Natural killer cell (primary cell): Measurements from ENCODE around the gene ACOT6. TPM values are rescaled to one million over a fixed set of nuclear protein-coding genes. Genes with fewer than 3 reads are reported as not detected.

Experiments used
- ATAC-seq, 3 donors: fragments of 150-1000 bp in 2 of 3; fragments of 200-7000 bp in 1 of 3; cut with Tn5 transposase; 1 replicate in 1 of 3; 2 replicates in 2 of 3; pipeline ENCODE4 v1.10.0; 2021; ENCODE audit warnings: mild to moderate bottlenecking in 2 of 3, moderate library complexity in 2 of 3
- DNase-seq, 2 donors: peaks; one replicate each; pipeline versions ENCODE4 v3.0.0 to v3.0.0-alpha.2; 2013 to 2021; ENCODE audit warnings: mixed read lengths in 1 of 2
- H3K27ac ChIP-seq: one replicate; pipeline ENCODE4 v1.5.1; 2013; ENCODE audit warnings: mild to moderate bottlenecking, low read length
- H3K27me3 ChIP-seq: one replicate; pipeline ENCODE4 v1.6.1; 2013; ENCODE audit warnings: low read length; ENCODE audit not compliant: control insufficient read depth, insufficient read depth
- H3K36me3 ChIP-seq: one replicate; pipeline ENCODE4 v1.6.1; 2013; ENCODE audit warnings: low read length; ENCODE audit not compliant: control insufficient read depth, insufficient read depth
- H3K4me1 ChIP-seq: one replicate; pipeline ENCODE4 v1.6.1; 2013; ENCODE audit warnings: low read length; ENCODE audit not compliant: control insufficient read depth, insufficient read depth
- H3K4me3 ChIP-seq: one replicate; pipeline ENCODE4 v1.5.1; 2013; ENCODE audit warnings: low read length
- H3K9me3 ChIP-seq: one replicate; pipeline ENCODE4 v1.6.1; 2013; ENCODE audit warnings: low read length; ENCODE audit not compliant: control insufficient read depth, insufficient read depth
- H3K27ac Mint-ChIP-seq, 2 donors: one replicate each; pipeline ENCODE4 v1.8.0; 2022; ENCODE audit warnings: mild to moderate bottlenecking in 2 of 2, mixed read lengths in 2 of 2, moderate library complexity in 1 of 2
- H3K27me3 Mint-ChIP-seq, 2 donors: one replicate each; pipeline ENCODE4 v1.8.0; 2022; ENCODE audit warnings: low read depth in 2 of 2, mixed read lengths in 2 of 2
- H3K36me3 Mint-ChIP-seq: one replicate; pipeline ENCODE4 v1.8.0; 2022; ENCODE audit warnings: mixed read lengths
- H3K4me1 Mint-ChIP-seq, 2 donors: one replicate each; pipeline ENCODE4 v1.8.0; 2022; ENCODE audit warnings: mixed read lengths in 2 of 2
- H3K4me3 Mint-ChIP-seq: one replicate; pipeline ENCODE4 v1.8.0; 2022; ENCODE audit warnings: mild to moderate bottlenecking, moderate library complexity, mixed read lengths
- H3K9me3 Mint-ChIP-seq, 2 donors: one replicate each; pipeline ENCODE4 v1.8.0; 2022; ENCODE audit warnings: mixed read lengths in 2 of 2
- WGBS: methylation state at CpG from one replicate; pipeline ENCODE4 v1.1.7; 2013; ENCODE audit warnings: missing lambda C conversion rate; ENCODE audit not compliant: insufficient coverage; 5-methylcytosine and 5-hydroxymethylcytosine counted together
- intact Hi-C: fragments of 100-400 bp; cut with micrococcal nuclease; formaldehyde crosslinking; loops from one replicate; pipeline ENCODE4 v1.14.2; 2022
- total RNA-seq, 4 donors: library from RNA; stranded (reverse); fragments of 120-200 nt in 1 of 4; gene quantifications; one replicate each; pipeline versions ENCODE4 v1.2.3 to v1.2.4, GENCODE V29; 2013 to 2022
- TF ChIP-seq, protein P1 (sequence below): fragments of 200-600 bp; IDR thresholded peaks from one replicate; pipeline ENCODE4 v1.8.0; 2022; ENCODE audit warnings: antibody characterized with exemption

Gene ACOT6
- total RNA-seq, 3 donors from 2014 or later (not counting 1 experiment from before 2014, with no cell fraction given) = not detected

- no peak for ATAC-seq
- TF ChIP-seq, protein P1, sequence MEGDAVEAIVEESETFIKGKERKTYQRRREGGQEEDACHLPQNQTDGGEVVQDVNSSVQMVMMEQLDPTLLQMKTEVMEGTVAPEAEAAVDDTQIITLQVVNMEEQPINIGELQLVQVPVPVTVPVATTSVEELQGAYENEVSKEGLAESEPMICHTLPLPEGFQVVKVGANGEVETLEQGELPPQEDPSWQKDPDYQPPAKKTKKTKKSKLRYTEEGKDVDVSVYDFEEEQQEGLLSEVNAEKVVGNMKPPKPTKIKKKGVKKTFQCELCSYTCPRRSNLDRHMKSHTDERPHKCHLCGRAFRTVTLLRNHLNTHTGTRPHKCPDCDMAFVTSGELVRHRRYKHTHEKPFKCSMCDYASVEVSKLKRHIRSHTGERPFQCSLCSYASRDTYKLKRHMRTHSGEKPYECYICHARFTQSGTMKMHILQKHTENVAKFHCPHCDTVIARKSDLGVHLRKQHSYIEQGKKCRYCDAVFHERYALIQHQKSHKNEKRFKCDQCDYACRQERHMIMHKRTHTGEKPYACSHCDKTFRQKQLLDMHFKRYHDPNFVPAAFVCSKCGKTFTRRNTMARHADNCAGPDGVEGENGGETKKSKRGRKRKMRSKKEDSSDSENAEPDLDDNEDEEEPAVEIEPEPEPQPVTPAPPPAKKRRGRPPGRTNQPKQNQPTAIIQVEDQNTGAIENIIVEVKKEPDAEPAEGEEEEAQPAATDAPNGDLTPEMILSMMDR = no peak
- DNase-seq = no peak
- Mint-ChIP-seq H3K36me3 (no peaks in the 10 kb centered on the region), H3K27ac (no peak overlapping the region), H3K27me3 (no peaks in the 10 kb centered on the region), H3K4me3 (no peak overlapping the region), H3K9me3 (no peaks in the 10 kb centered on the region), H3K4me1 (no peaks in the 10 kb centered on the region)
- H3K27ac ChIP-seq = no peak overlapping the region
- no peaks in the 10 kb centered on the region for H3K4me1 ChIP-seq
- peaks cover 7% of the 10 kb centered on the region for H3K36me3 ChIP-seq
- intact Hi-C loops = no loop called here
- no peak overlapping the region for H3K4me3 ChIP-seq
- H3K27me3 ChIP-seq = no peaks in the 10 kb centered on the region
- 100% methylated on average over 2 of the region's 2 CpGs for WGBS
- no peaks in the 10 kb centered on the region for H3K9me3 ChIP-seq
These were observed 48.2 kb downstream of the ACOT6 start for GRCh38 chr14:73660511-73660910.

DNA sequence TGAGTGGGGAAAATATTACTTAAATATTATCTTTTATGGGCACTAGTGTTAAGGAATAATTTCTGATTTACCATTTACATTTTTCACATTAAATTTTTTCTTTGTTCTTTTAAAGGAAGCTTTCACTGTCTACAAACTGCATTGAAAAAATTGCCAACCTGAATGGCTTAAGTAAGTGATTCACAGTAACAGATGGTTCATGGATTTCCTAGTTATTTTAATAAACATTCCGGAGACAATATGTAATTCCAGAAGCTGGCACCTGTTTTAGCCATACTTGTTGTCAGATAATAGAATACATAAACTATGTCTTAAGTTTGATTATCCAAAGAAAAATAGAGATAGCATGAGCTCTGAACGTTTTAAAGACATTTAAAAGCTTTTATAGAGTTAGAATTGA lies 49.6 kb downstream of the ACOT6 start:
- peaks cover 7% of the 10 kb centered on the region for H3K36me3 ChIP-seq
- WGBS = 100% methylated on average over 1 of the region's 2 CpGs
- H3K27ac ChIP-seq = no peak overlapping the region
- no peaks in the 10 kb centered on the region for H3K9me3 ChIP-seq
- ATAC-seq = no peak
- Mint-ChIP-seq H3K4me3 (no peak overlapping the region), H3K4me1 (no peaks in the 10 kb centered on the region), H3K27ac (no peak overlapping the region), H3K27me3 (no peaks in the 10 kb centered on the region), H3K9me3 (no peaks in the 10 kb centered on the region), H3K36me3 (no peaks in the 10 kb centered on the region)
- DNase-seq = no peak
- no peak overlapping the region for H3K4me3 ChIP-seq
- H3K4me1 ChIP-seq = no peaks in the 10 kb centered on the region
- no peaks in the 10 kb centered on the region for H3K27me3 ChIP-seq
- intact Hi-C loops = no loop called here
- TF ChIP-seq, protein P1 = no peak

DNA sequence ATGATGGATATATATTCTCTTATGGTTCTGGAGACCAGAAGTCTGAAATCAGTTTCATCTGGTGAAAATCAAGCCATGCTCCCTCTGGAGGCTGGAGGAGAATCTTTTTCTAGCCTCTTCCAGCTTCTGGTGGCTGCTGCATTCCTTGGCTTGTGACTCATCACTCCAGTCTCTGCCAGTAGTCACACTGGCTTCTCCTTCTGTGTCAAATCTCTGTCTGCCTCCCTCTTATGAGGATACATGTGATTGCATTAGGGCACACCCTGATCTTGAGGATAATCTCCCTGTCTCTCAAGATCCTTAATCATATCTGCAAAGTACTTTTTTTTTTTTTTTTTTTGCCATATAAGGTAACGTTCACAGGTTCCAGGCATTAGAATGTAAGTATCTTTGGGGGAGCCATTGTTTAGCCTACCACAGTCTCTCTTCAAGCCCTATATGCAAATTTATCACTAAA lies 50.2 kb downstream of the ACOT6 start:
- peaks cover 7% of the 10 kb centered on the region for H3K36me3 ChIP-seq
- H3K4me1 Mint-ChIP-seq = no peaks in the 10 kb centered on the region
- DNase-seq = no peak

More for the DNA sequence above, 50.2 kb downstream of the ACOT6 start:
- Histone ChIP-seq H3K27ac (no peak overlapping the region), H3K9me3 (no peaks in the 10 kb centered on the region), H3K4me3 (no peak overlapping the region), H3K4me1 (no peaks in the 10 kb centered on the region), H3K27me3 (no peaks in the 10 kb centered on the region)
- no peak for ATAC-seq
- no peaks in the 10 kb centered on the region for H3K27me3 Mint-ChIP-seq
- no peak overlapping the region for H3K27ac Mint-ChIP-seq
- H3K9me3 Mint-ChIP-seq = no peaks in the 10 kb centered on the region
- no peak overlapping the region for H3K4me3 Mint-ChIP-seq
- TF ChIP-seq, protein P1 = no peak
- no peaks in the 10 kb centered on the region for H3K36me3 Mint-ChIP-seq
- no CpG with 5 or more reads among the region's 1 CpG for WGBS
- intact Hi-C loops = no loop called here
